ENCODE data around the gene ZFPM1. TPM values are rescaled to one million over a fixed set of nuclear protein-coding genes. Genes with fewer than 3 reads are reported as not detected.

Gene ZFPM1
- total RNA-seq, 3 donors from 2014 or later (not counting 1 experiment from before 2014, with no cell fraction given): 56.3 to 71.0 (median 64.6) TPM

GRCh38 chr16:88497561-88498462 lies 44.7 kb downstream of the ZFPM1 start:
- intact Hi-C loops (cut with micrococcal nuclease): no loop called here
- TF ChIP-seq CTCF (IDR thresholded peaks at IDR 0.05): no peak

GRCh38 chr16:88498576-88499208 lies 45.6 kb downstream of the ZFPM1 start:
- Mint-ChIP-seq H3K27me3 (ENCODE audit: low read depth in 2 of 2) (no peaks in the 10 kb centered on the region), H3K36me3 (no peaks in the 10 kb centered on the region), H3K4me1 (peaks cover 33 to 66% of the 10 kb centered on the region in 2 donors), H3K9me3 (no peaks in the 10 kb centered on the region), H3K4me3 (peak overlapping the region; percentile 82), H3K27ac (peak overlapping the region; percentile 82 to 90)
- no peak overlapping the region for H3K4me3 ChIP-seq (ENCODE audit: low read length)
- H3K27me3 ChIP-seq (ENCODE audit: control insufficient read depth, insufficient read depth, low read length): no peaks in the 10 kb centered on the region
- 94% methylated on average over 27 of the region's 27 CpGs for WGBS (ENCODE audit: insufficient coverage)
- H3K4me1 ChIP-seq (ENCODE audit: control insufficient read depth, insufficient read depth, low read length): peaks cover 42% of the 10 kb centered on the region
- no peaks in the 10 kb centered on the region for H3K9me3 ChIP-seq (ENCODE audit: control insufficient read depth, insufficient read depth, low read length)
- DNase-seq (no peak), ATAC-seq (no peak)
- H3K27ac ChIP-seq (ENCODE audit: low read length): no peak overlapping the region
- TF ChIP-seq CTCF (IDR thresholded peaks at IDR 0.05): no peak
- peaks cover 12% of the 10 kb centered on the region for H3K36me3 ChIP-seq (ENCODE audit: control insufficient read depth, insufficient read depth, low read length)
- intact Hi-C loops (cut with micrococcal nuclease): no loop called here

More at GRCh38 chr16:88497561-88498462, 44.7 kb downstream of the ZFPM1 start:
- H3K27ac Mint-ChIP-seq: peak overlapping the region; percentile 82 to 90
- Histone ChIP-seq H3K9me3 (ENCODE audit: control insufficient read depth, insufficient read depth, low read length) (no peaks in the 10 kb centered on the region), H3K36me3 (ENCODE audit: control insufficient read depth, insufficient read depth, low read length) (peaks cover 13% of the 10 kb centered on the region), H3K4me1 (ENCODE audit: control insufficient read depth, insufficient read depth, low read length) (peaks cover 35% of the 10 kb centered on the region), H3K27ac (ENCODE audit: low read length) (no peak overlapping the region), H3K4me3 (ENCODE audit: low read length) (no peak overlapping the region), H3K27me3 (ENCODE audit: control insufficient read depth, insufficient read depth, low read length) (no peaks in the 10 kb centered on the region)
- no peak for ATAC-seq
- no peak for DNase-seq
- no peaks in the 10 kb centered on the region for H3K36me3 Mint-ChIP-seq
- H3K4me1 Mint-ChIP-seq: peaks cover 28 to 61% of the 10 kb centered on the region in 2 donors
- H3K27me3 Mint-ChIP-seq (ENCODE audit: low read depth in 2 of 2): no peaks in the 10 kb centered on the region
- H3K4me3 Mint-ChIP-seq: peak overlapping the region; percentile 68
- 91% methylated on average over 46 of the region's 46 CpGs for whole genome bisulfite sequencing (ENCODE audit: insufficient coverage)
- no peaks in the 10 kb centered on the region for H3K9me3 Mint-ChIP-seq

- peak overlapping the region; percentile 82 to 90 for H3K27ac Mint-ChIP-seq
- H3K4me1 Mint-ChIP-seq: peaks cover 34 to 71% of the 10 kb centered on the region in 2 donors
- ATAC-seq: peak in 1 of 3 donors; percentile 4
- Histone ChIP-seq H3K36me3 (ENCODE audit: control insufficient read depth, insufficient read depth, low read length) (peaks cover 7% of the 10 kb centered on the region), H3K27ac (ENCODE audit: low read length) (peak overlapping the region; percentile 67), H3K4me3 (ENCODE audit: low read length) (peak overlapping the region; percentile 9), H3K9me3 (ENCODE audit: control insufficient read depth, insufficient read depth, low read length) (no peaks in the 10 kb centered on the region), H3K27me3 (ENCODE audit: control insufficient read depth, insufficient read depth, low read length) (no peaks in the 10 kb centered on the region), H3K4me1 (ENCODE audit: control insufficient read depth, insufficient read depth, low read length) (peaks cover 47% of the 10 kb centered on the region)
- H3K36me3 Mint-ChIP-seq: no peaks in the 10 kb centered on the region
- H3K4me3 Mint-ChIP-seq: peak overlapping the region; percentile 82
- 61% methylated on average over 19 of the region's 19 CpGs for WGBS (ENCODE audit: insufficient coverage)
- DNase-seq: no peak
- TF ChIP-seq CTCF (IDR thresholded peaks at IDR 0.05): no peak
- no peaks in the 10 kb centered on the region for H3K9me3 Mint-ChIP-seq
- no peaks in the 10 kb centered on the region for H3K27me3 Mint-ChIP-seq (ENCODE audit: low read depth in 2 of 2)
- intact Hi-C loops (cut with micrococcal nuclease): no loop called here
These were observed 46.2 kb downstream of the ZFPM1 start for GRCh38 chr16:88499292-88499691.

Measured in natural killer cell (primary cell).